Stimulated activated CD4-positive, alpha-beta T cell treated with anti-CD3 and anti-CD28 coated beads, Interleukin-1b, Interleukin-23, amount 100 ng/mL, for 1 hour (primary cell): Measurements from ENCODE around the gene CCNB1.
A peak's percentile ranks its signal among the peaks of the same experiment; 100 is the strongest.
"Not testable (repeated sequence)": the region's sequence is repeated elsewhere in the genome, so short reads cannot be mapped to it uniquely, and the experiment has no call there.

Source experiments
- DNase-seq, 2 donors: peaks; one replicate each; pipeline ENCODE4 v3.0.0-alpha.2; 2020; ENCODE audit warnings: low read depth in 2 of 2

The CCNB1 gene

DNA sequence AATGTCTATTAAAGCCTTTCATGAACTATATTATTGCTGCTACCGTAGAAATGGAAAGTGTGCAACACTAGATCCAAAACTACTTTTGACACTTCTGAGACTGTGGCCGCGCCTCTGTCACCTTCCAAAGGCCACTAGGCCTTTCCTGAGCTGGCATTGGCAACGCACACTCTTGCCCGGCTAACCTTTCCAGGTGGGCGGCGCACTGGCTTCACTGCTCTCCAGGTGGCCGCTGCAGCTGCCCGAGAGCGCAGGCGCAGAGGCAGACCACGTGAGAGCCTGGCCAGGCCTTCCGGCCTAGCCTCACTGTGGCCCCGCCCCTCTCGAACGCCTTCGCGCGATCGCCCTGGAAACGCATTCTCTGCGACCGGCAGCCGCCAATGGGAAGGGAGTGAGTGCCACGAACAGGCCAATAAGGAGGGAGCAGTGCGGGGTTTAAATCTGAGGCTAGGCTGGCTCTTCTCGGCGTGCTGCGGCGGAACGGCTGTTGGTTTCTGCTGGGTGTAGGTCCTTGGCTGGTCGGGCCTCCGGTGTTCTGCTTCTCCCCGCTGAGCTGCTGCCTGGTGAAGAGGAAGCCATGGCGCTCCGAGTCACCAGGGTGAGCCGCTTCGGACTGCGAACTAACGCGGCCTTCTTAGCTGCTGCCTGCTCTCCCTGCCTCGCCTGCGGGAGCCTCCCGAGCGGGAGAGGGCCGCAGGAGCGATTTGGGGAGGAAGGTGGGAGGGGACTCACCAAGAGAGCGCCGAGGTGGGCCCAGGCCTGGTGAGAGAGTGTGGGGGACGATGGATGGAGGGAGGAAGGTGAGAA, at the start of gene CCNB1:
Gene CCNB1, plus strand, starts transcription at position 465 of the 807 bp plus-strand sequence. Its CDS starts 113 bp downstream, at position 578.
- peak; percentile 86 to 93 for DNase-seq

DNA sequence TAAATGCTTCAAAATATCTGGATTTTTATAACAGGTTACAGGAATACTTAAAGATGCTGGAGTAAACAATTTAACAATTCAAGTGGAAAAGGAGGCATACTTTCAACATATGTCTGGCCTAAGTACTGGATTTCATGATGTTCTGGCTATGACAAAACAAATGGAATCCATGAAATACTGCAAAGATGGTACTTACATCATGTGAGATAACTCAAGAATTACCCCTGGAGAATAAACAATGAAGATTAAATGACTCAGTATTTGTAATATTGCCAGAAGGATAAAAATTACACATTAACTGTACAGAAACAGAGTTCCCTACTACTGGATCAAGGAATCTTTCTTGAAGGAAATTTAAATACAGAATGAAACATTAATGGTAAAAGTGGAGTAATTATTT, 37.5 kb upstream of the CCNB1 start:
- no peak for DNase-seq

DNA sequence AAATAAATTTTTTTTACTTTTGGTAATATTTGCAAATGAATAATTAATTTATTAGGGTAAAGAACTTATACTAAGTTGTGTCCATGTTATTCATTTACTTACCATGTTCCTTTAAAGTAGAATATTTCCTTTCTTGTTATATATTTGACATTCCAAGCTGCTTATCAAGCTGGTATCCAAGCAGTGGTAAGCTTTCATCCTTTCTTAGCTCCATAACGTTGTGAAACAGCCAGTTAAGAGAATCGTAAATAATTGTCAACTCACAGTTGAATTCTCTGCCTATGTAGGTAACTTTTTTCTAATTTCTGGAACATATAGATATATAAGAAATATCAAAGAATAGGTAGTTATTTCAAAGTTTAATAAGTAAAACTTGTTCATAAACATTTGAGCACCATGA, 36.7 kb upstream of the CCNB1 start:
- DNase-seq, result no peak

DNA sequence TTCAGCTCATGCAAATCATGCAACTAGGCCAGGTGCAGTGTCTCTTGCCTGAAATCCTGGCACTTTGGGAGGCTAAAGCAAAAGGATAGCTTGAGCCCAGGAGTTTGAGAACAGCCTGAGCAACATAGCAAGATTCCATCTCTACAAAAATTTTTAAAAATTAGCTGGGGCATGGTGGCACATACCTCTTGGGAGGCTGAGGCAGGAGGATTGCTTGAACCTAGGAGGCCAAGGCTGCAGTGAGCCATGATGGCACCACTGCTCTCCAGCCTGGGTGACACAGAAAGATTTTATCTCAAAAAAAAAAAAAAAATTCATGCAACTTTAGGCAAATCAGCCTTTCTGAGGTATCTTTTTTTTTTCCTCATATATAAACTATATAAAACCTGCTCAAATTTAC, 35.6 kb upstream of the CCNB1 start:
- no peak for DNase-seq

DNA sequence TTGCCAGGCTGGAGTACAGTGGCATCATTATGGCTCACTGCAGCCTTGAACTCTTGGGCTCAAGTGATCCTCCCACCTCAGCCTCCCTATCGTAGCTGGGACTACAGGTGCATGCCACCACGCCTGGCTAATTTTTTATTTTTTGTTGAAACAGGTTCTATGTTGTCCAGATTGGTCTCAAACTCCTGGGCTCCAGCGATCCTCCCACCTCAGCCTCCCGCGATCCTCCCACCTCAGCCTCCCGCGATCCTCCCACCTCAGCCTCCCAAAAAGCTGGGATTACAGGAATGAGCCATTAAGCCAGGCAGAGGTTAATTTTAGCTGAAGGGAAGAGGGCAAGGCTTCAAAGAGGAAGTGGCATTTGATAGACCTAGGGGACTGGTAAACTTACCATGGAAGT, 32.8 kb upstream of the CCNB1 start:
- DNase-seq, result no peak

DNA sequence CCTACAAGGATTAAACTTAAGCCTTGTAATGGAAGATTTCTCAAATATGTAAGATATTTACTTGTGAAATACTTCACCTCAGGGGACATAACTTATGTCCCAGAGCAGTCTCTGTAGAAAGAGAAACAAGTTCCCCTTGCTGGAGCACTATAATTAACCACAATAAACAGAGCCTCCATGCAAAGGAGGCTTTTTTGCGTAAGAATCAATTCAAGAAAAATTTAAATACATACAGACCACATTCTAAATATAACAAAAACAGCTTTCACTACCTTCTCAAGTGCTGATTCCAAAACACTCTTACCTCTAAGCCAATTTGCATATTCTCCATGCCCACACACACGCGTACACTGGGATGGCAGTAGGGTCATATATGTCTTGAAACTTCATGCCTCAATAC, 30.7 kb upstream of the CCNB1 start:
- no peak for DNase-seq

DNA sequence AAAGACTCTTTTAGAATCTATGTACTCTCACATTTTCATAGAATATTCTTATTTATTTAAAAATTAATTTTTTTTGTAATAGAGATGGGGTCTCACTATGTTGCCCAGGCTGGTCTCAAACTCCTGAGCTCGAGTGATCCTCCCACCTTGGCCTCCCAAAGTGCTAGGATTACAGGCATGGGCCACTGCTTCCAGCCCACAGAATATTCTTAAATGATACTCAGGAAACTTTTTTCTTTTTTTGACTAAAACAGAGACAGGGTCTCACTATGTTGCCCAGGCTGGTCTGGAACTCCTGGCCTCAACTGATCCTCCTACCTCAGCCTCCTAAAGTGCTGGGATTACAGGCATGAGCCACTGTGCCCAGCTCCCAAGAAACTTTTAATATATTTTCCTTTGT, 29.7 kb upstream of the CCNB1 start:
- DNase-seq, result not testable (repeated sequence)

DNA sequence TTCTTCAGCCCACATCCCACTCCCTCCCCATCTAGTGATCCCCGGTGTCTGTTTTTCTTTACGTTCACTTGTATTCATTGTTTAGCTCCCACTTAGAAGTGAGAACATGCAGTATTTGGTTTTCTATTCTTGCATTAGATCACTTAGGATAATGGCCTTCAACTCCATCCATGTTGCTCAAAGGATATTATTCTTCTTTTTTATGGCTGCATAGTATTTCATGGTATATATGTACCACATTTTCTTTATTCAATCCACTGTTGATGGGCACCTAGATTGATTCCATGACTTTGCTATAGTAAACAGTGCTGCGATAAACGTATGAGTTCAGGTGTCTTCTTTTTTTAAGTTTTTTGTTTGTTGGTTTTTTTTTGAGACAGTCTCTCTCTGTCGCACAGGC, 29.1 kb upstream of the CCNB1 start:
- no peak for DNase-seq

DNA sequence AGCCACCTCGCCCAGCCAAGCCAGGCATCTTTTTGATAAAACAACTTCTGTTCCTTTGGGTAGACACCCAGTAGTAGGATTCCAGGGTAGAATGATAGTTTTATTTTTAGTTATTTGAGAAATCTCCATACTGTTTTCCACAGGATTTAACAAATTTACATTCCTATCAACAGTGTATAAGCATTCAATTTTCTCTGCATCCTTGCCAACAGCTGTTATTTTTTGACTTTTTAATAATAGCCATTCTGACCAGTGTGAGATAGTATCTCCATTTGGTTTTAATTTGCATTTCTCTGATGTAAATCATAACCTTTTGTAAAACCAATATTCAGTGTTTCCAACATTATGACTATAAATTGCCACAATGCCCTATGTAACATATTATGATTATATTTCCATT, 28.2 kb upstream of the CCNB1 start:
- DNase-seq, result no peak

DNA sequence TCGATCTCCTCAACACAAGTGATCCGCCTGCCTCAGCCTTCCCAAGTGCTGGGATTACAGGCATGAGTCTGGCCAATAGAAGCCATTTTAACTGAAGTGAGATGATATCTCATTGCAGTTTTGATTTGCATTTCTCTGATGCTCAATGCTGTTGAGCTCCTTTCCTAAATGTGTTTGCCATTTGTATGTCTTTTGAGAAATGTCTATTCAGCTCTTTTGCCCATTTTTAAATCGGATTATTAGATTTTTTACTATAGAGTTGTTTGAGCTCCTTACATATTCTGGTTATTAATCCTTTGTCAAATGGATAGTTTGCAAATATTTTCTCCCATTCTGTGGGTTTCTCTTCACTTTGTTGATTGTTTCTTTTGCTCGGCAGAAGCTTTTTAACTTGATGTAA, 26.7 kb upstream of the CCNB1 start:
- DNase-seq, result not testable (repeated sequence)

DNA sequence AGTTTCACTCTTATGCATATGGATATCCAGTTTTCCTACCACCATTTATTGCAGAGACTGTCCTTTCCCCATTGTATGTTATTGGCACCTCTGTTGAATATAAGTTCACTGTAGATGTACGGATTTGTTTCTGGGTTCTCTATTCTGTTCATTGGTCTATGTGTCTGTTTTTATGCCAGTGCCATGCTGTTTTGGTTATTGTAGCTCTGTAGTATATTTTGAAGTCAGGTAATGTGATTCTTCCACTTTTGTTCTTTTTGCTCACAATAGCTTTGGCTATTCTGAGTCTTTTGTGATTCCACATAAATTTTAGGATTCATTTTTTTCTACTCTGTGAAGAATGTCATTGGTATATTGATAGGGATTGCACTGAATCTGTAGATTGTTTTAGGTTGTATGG, 26.1 kb upstream of the CCNB1 start:
- no peak for DNase-seq

DNA sequence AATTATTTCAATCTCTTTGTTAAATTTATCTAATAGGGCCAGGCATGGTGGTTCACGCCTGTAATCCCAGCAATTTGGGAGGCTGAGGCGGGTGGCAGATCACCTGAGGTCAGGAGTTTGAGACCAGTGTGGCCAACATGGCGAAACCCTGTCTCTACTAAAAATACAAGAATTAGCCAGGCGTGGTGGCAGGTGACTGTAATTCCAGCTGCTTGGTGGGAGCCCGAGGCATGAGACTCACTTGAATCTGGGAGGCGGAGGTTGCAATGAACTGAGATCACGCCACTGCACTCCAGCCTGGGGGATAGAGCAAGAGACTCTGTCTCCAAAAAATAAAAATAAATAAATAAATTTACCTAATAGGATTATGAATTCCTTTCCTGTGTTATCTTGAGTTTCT, 18.4 kb upstream of the CCNB1 start:
- DNase-seq, result not testable (repeated sequence)

DNA sequence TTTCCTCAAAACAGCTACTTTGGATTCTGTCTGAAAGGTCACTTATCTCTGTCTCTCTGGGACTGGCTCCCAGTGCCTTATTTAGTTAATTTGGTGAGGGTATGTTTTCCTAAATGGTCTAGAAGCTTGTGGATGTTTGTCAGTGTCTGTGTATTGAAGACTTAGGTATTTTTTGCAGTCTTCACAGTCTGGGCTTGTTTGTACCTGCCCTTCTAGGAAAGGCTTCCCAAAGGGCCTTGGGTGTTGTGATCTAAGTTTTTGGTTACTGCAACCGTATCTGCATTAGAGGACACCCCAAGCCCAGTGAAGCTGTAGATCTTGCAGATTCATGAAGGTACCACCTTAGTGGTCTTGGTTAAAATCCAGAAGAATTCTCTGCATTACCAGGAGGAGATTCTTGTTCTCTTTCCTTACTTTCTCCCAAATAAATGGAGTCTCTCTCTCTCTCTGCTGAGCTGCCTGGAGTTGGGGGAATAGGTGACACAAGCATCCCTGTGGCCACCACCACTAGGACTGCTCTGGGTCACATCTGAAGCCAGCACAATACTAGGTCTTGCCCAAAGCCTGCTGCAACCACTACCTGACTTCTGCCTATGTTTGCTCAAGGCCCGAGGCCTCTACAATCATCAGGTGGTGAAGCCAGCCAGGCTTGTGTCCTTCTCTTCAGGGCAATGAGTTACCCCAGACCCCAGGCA, 17.8 kb upstream of the CCNB1 start:
- DNase-seq, result no peak

DNA sequence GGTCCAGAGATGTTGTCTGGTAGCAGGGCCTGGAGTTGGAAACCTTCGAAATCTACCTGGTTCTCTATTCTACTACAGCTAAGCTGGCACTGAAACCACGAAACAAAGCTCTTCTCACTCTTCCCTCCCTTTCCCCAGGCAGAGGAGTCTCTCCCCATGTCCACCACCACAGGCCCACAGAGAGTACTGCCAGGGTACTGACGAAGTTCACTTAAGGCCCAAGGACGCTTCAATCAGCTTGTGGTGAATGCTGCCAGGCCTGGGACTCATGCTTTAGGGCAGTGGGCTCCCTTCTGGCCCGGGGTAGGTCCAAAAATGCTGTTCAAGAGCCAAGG, 17.3 kb upstream of the CCNB1 start:
- DNase-seq, result no peak

DNA sequence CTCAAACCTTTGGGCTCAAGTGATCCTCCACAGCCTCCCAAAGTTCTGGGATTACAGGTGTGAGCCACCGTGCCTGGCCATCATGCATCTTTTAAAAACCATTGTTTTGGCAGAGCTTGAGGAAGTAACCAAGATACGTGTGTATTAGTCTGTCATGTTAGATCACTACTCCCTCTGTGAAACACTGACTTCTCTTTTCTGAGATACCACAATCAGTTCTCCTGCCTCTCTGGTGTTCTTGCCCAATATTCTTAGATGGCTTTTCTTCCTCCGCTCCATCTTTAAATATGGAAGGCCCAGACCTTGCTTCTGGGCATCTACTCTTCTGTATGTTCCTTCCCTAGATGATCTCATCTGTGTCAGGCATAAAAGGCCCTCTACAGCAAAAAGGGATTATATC, 14.2 kb upstream of the CCNB1 start:
- DNase-seq, result no peak

DNA sequence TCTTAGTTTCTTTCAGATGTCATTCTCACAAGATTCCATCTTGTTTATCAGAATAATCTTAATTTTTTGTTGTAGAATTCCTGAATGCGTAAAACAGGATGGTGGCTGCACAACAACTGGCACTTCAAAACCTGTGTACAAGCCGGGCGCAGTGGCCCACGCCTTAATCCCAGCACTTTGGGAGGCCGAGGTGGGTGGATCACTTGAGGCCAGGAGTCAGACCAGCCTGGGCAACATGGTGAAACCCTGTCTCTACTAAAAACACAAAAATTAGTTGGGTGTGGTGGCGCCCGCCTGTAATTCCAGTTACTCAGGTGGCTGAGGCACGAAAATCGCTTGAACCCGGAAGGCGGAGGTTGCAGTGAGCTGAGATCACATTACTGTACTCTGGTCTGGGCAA, 10.5 kb upstream of the CCNB1 start:
- DNase-seq, result no peak

DNA sequence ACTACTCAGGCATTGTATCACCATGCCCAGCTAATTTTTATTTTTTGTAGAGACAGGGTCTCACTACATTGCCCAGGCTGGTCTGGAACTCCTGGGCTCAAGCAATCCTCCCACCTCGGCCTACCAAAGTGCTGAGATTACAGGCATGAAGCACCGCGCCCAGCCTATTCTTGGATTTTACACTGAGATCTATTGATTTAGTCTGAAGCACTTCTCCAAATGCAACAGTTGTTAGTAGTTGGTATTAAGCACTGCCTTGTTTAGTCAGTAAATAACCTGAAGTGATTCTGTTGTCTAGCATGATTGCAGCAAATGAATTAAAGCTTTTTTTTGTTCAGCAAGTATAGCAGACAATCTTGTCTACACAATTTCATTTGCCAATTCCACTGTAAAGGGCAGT, 8.9 kb upstream of the CCNB1 start:
- DNase-seq, result no peak

DNA sequence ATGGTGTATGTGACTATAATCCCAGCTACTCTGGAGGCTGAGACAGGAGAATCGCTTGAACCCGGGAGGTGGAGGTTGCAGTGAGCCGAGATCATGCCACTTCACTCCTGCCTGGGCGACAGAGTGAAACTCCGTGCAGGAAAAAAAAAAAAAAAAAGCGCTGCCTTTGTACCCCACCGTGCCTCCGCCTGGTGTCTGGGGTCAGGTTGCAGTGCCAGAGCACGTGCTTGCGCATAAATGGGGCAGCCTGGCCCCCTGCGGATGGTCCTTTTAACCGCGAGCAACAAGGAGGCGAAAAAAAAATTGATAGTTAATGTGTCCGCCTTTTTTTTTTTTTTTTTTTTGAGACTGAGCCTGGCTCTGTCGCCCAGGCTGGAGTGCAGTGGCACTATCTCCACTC, 6.3 kb upstream of the CCNB1 start:
- no peak for DNase-seq

DNA sequence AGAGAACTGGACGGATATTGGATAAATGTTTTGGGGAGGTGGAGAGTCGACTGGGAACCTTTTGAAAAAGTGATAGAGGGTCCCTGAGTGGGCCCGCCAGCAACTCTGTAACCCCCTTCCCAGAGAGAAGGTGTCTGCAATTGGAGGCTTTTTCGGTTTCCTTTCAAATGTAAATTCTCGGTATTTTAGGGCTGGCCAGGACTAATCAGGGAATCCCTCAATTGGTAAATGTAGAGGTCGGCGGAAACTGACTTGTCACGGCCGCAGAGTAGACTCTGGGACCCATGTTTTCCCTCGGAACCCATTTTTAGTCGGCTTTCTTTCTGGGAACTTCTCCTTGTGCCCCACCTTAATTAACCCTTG, 524 bp downstream of the CCNB1 start:
- DNase-seq, result no peak

DNA sequence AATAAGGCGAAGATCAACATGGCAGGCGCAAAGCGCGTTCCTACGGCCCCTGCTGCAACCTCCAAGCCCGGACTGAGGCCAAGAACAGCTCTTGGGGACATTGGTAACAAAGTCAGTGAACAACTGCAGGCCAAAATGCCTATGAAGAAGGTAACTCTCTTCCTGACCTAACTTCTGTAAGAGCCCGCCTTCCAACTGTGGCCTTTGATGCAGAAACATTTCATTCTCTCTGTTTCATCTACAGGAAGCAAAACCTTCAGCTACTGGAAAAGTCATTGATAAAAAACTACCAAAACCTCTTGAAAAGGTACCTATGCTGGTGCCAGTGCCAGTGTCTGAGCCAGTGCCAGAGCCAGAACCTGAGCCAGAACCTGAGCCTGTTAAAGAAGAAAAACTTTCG, 979 bp downstream of the CCNB1 start:
- no peak for DNase-seq

DNA sequence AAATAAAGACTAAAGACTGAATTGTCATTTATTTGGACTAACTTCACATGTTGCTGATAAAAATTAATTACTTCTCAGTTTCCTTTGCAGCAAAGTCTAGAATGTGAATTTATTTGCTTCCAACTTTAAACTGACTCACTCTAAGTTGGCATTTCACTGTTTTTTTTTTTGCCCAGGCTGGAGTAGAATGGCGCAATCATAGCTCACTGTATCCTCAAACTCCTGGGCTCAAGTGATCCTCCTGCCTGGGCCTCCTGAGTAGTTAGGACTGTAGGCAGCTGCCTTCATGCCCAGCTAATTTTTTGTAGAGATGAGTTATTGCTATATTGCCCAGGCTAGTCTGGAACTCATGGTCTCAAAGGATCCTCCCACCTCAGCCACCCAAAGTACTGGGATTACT, 3.5 kb downstream of the CCNB1 start:
- DNase-seq, result no peak

DNA sequence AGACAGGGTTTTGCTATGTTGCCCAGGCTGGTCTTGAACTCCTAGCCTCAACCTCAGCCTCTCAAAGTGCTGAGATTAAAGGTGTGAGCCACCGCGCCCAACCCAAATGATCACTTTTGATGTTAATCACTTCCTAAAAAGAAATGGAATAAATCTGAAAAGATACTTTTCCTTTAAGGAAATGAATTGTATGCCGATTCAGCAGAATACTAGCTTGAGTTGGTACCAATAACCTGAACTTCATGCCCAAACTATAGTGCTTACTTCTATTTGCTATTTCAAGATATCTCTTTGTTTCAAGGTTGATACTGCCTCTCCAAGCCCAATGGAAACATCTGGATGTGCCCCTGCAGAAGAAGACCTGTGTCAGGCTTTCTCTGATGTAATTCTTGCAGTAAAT, 4.0 kb downstream of the CCNB1 start:
- no peak for DNase-seq

DNA sequence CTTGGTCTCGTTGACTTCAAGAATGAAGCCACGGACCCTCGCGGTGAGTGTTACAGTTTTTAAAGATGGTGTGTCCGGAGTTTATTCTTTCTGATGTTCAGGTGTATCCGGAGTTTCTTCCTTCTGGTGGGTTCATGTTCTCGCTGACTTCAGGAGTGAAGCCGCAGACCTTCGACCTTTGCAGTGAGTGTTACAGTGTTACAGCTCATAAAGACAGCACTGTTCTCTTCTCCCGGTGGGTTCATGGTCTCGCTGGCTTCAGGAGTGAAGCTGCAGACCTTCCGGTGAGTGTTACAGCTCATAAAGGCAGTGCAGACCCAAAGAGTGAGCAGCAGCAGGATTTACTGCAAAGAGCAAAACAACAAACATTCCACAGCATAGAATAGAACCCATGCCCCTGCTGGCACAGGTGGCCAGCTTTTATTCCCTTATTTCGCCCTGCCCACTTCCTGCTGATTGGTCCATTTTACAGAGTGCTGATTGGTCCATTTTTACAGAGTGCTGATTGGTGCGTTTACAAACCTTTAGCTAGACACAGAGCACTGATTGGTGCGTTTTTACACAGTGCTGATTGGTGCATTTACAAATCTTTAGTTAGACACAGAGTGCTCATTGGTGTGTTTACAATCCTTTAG, 14.8 kb downstream of the CCNB1 start:
- DNase-seq, result not testable (repeated sequence)
